Natural killer cell treated with Interleukin-12 subunit alpha and Interleukin-12 subunit beta and Interleukin-15 and Interleukin-18, amount 100 ng/mL, for 72 hours (primary cell): ENCODE data around the gene SLIT2. TPM values are rescaled to one million over a fixed set of nuclear protein-coding genes. Genes with fewer than 3 reads are reported as not detected.

Source experiments
- ATAC-seq, 2 donors: fragments of 150-1000 bp; cut with Tn5 transposase in 1 of 2; sonication (Bioruptor Pico), chemical (Tn5 transposase) in 1 of 2; 2 replicates each; pipeline ENCODE4 v1.10.0; 2021
- DNase-seq: peaks from one replicate; pipeline ENCODE4 v3.0.0; 2022; ENCODE audit warnings: low spot score
- H3K27ac Mint-ChIP-seq, 2 donors: 1 replicate in 1 of 2; 2 replicates in 1 of 2; pipeline ENCODE4 v1.8.0; 2022; ENCODE audit warnings: mixed read lengths in 2 of 2, mild to moderate bottlenecking in 1 of 2, moderate library complexity in 1 of 2
- H3K27me3 Mint-ChIP-seq, 2 donors: 1 replicate in 1 of 2; 2 replicates in 1 of 2; pipeline ENCODE4 v1.8.0; 2022; ENCODE audit warnings: mixed read lengths in 2 of 2
- H3K36me3 Mint-ChIP-seq: one replicate; pipeline ENCODE4 v1.8.0; 2022; ENCODE audit warnings: mixed read lengths
- H3K4me1 Mint-ChIP-seq, 2 donors: 1 replicate in 1 of 2; 2 replicates in 1 of 2; pipeline ENCODE4 v1.8.0; 2022; ENCODE audit warnings: low read depth in 2 of 2, mixed read lengths in 2 of 2, mild to moderate bottlenecking in 1 of 2
- H3K4me3 Mint-ChIP-seq: one replicate; pipeline ENCODE4 v1.8.0; 2022; ENCODE audit warnings: mixed read lengths
- H3K9me3 Mint-ChIP-seq: 2 replicates; pipeline ENCODE4 v1.8.0; 2022; ENCODE audit warnings: mixed read lengths
- total RNA-seq, 2 donors: library from RNA; stranded (reverse); gene quantifications; one replicate each; pipeline ENCODE4 v1.2.3, GENCODE V29; 2022

SLIT2 gene
- total RNA-seq, 2 donors from 2014 or later, result not detected

DNA sequence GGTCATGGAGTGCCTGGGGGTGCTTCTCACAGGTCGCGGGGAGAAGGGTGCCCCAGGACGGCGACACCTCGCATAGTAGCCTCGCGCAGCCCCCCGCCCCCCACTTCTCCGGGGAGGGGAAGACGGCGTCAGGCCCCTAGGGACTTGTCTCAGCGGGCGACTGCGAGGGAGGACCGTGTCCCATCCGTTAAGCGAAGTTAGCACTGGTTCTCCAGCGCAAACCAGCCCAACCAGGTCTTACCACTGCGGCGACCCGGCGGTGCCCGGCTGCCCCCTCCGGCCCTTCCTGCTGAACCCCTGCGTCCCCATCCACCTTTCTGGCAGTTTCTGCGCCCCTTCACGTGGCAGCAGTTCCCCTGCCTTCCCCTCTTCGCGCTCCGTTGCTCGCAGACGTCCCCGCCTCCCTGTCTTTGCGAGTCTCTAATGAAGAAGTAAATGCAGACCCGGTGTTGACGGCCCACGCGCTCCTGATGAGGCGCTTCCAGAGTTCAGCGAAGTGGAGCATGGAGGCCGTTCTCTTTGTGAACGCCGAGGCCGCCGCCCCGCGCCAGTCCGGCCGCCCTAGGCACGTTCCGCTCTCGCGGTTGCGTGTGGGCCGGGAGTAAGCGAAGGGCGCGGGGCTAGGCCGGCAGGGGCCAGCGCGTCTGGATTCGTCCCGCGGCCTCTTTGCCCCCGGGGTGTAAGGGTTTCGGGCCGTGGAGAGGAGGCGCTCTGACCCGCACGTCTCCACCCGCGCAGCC is 3.0 kb downstream of the SLIT2 start:
- no peak overlapping the region for H3K27ac Mint-ChIP-seq
- ATAC-seq (peak in 1 of 2 donors; percentile 8), DNase-seq (no peak)
- H3K9me3 Mint-ChIP-seq, result no peaks in the 10 kb centered on the region
- peaks cover 28 to 30% of the 10 kb centered on the region in 2 donors for H3K27me3 Mint-ChIP-seq
- H3K4me3 Mint-ChIP-seq, result no peak overlapping the region
- peaks cover 15% of the 10 kb centered on the region for H3K36me3 Mint-ChIP-seq
- H3K4me1 Mint-ChIP-seq, result no peaks in the 10 kb centered on the region

- no peaks in the 10 kb centered on the region for H3K9me3 Mint-ChIP-seq
- H3K4me1 Mint-ChIP-seq, result no peaks in the 10 kb centered on the region
- ATAC-seq (no peak), DNase-seq (no peak)
- no peak overlapping the region for H3K27ac Mint-ChIP-seq
- H3K4me3 Mint-ChIP-seq, result no peak overlapping the region
- peaks cover 15% of the 10 kb centered on the region for H3K36me3 Mint-ChIP-seq
- peaks cover 28 to 29% of the 10 kb centered on the region in 2 donors for H3K27me3 Mint-ChIP-seq
Observed at GRCh38 chr4:20255251-20255586, 3.5 kb downstream of the SLIT2 start.

DNA sequence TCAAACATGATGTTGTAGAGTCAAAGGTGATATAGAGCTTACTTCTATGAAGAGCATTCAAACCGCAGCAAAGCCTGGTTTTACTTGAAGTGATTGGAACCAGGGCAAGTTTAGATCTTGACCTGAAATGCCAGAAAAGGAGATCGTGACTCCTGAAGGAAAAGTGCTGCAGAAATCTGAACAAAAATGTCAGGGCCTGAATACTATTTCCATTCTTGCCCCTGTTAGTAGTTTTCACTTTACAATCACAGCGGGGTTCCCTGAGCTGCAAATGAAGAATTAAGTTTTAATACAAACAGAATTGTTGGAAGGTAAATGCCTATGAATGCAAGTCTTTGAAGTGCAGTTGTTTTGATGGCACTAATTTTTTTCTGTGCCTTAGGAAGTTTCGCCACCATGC is 4.1 kb downstream of the SLIT2 start:
- Mint-ChIP-seq H3K27me3 (peaks cover 22 to 23% of the 10 kb centered on the region in 2 donors), H3K9me3 (peaks cover 1% of the 10 kb centered on the region), H3K27ac (no peak overlapping the region), H3K4me1 (no peaks in the 10 kb centered on the region), H3K36me3 (peaks cover 9% of the 10 kb centered on the region), H3K4me3 (no peak overlapping the region)
- DNase-seq (no peak), ATAC-seq (no peak)

- Mint-ChIP-seq H3K4me3 (no peak overlapping the region), H3K9me3 (peaks cover 2% of the 10 kb centered on the region), H3K27me3 (peaks cover 16 to 17% of the 10 kb centered on the region in 2 donors), H3K36me3 (peaks cover 6% of the 10 kb centered on the region), H3K27ac (no peak overlapping the region), H3K4me1 (no peaks in the 10 kb centered on the region)
- ATAC-seq (no peak), DNase-seq (no peak)
Observed at GRCh38 chr4:20256381-20256881, 4.7 kb downstream of the SLIT2 start.

- Mint-ChIP-seq H3K27me3 (peaks cover 8 to 9% of the 10 kb centered on the region in 2 donors), H3K4me1 (no peaks in the 10 kb centered on the region), H3K36me3 (peaks cover 6% of the 10 kb centered on the region), H3K4me3 (no peak overlapping the region), H3K9me3 (peaks cover 2% of the 10 kb centered on the region), H3K27ac (no peak overlapping the region)
- no peak for DNase-seq
- no peak for ATAC-seq
Observed at GRCh38 chr4:20259707-20260106, 8.0 kb downstream of the SLIT2 start.

DNA sequence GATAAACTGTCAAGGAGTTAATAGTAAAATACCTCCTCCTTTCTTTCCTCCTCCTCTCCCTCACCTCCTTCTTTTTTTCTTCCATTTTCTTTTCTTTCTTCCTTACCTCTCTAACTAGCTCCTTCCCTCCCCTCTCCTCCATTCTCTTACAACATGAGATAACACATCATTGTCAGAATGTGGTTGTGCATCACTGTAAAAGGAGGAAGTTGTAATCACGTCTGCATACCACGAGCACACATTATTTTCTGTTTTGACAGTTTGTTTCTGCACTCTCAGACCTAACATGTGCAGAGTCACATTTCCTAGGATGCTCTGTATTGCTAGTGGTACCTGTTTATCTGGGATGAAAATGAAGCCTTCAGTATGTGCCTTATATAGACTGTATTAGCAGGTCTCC is 9.1 kb downstream of the SLIT2 start:
- H3K36me3 Mint-ChIP-seq, result no peaks in the 10 kb centered on the region
- H3K27ac Mint-ChIP-seq, result no peak overlapping the region
- H3K27me3 Mint-ChIP-seq, result peaks cover 0 to under 1% of the 10 kb centered on the region in 2 donors
- H3K9me3 Mint-ChIP-seq, result peaks cover 2% of the 10 kb centered on the region
- no peak overlapping the region for H3K4me3 Mint-ChIP-seq
- no peaks in the 10 kb centered on the region for H3K4me1 Mint-ChIP-seq
- DNase-seq (no peak), ATAC-seq (no peak)

GRCh38 chr4:20262221-20262620 is 10.5 kb downstream of the SLIT2 start:
- H3K4me3 Mint-ChIP-seq, result no peak overlapping the region
- no peak for ATAC-seq
- no peak overlapping the region for H3K27ac Mint-ChIP-seq
- H3K36me3 Mint-ChIP-seq, result no peaks in the 10 kb centered on the region
- no peaks in the 10 kb centered on the region for H3K27me3 Mint-ChIP-seq
- DNase-seq, result no peak
- no peaks in the 10 kb centered on the region for H3K4me1 Mint-ChIP-seq
- peaks cover 2% of the 10 kb centered on the region for H3K9me3 Mint-ChIP-seq

DNA sequence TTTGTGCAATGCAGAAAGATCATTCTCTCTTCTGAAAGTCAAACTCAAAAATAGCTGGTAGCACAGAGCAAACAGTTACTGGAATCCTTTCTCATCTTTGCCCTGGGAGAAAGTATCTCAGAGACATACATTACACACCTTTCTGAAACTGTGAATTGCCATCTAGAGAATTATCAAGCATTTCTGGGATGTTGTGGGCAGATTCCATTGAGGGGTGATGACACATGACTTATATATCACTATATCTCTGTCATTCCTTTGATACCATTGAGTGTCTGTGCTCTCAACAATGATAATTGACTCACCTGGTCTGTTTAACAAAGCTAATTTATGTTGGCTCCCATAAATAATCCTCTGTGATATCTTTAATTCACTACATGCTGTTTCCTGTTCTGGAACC is 13.0 kb downstream of the SLIT2 start:
- H3K27ac Mint-ChIP-seq, result no peak overlapping the region
- H3K4me1 Mint-ChIP-seq, result no peaks in the 10 kb centered on the region
- no peak overlapping the region for H3K4me3 Mint-ChIP-seq
- no peak for DNase-seq
- no peaks in the 10 kb centered on the region for H3K36me3 Mint-ChIP-seq
- no peaks in the 10 kb centered on the region for H3K27me3 Mint-ChIP-seq
- no peak for ATAC-seq
- H3K9me3 Mint-ChIP-seq, result peaks cover 2% of the 10 kb centered on the region

- H3K9me3 Mint-ChIP-seq, result peaks cover 2% of the 10 kb centered on the region
- ATAC-seq (no peak), DNase-seq (no peak)
- no peak overlapping the region for H3K4me3 Mint-ChIP-seq
- no peak overlapping the region for H3K27ac Mint-ChIP-seq
- H3K4me1 Mint-ChIP-seq, result no peaks in the 10 kb centered on the region
- H3K27me3 Mint-ChIP-seq, result no peaks in the 10 kb centered on the region
- H3K36me3 Mint-ChIP-seq, result no peaks in the 10 kb centered on the region
Observed at GRCh38 chr4:20265726-20266125, 14.0 kb downstream of the SLIT2 start.

- ATAC-seq, result no peak
- Mint-ChIP-seq H3K36me3 (no peaks in the 10 kb centered on the region), H3K27me3 (no peaks in the 10 kb centered on the region), H3K4me3 (no peak overlapping the region), H3K9me3 (no peaks in the 10 kb centered on the region), H3K27ac (no peak overlapping the region), H3K4me1 (no peaks in the 10 kb centered on the region)
- no peak for DNase-seq
Observed at GRCh38 chr4:20266215-20267082, 14.7 kb downstream of the SLIT2 start.

DNA sequence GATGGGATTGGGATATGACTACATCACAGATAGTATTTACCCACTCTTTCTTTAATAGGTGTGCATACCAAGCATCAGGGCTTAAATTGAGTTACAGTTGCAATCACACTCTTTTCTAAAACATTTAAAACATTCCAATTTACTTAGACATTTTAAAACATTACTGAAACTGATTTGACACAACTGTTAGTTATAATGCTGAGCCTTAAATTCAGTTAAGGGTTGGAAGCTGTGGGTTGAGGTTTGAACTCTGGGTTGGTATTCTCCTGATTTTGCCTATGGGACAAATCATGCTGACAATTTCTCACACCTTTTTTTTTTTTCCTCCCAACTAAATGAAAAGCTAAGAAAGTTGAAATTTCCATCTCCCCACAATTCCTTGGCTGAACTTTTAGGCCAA is 16.3 kb downstream of the SLIT2 start:
- Mint-ChIP-seq H3K27ac (no peak overlapping the region), H3K9me3 (no peaks in the 10 kb centered on the region), H3K36me3 (no peaks in the 10 kb centered on the region), H3K4me3 (no peak overlapping the region), H3K27me3 (no peaks in the 10 kb centered on the region), H3K4me1 (no peaks in the 10 kb centered on the region)
- ATAC-seq (no peak), DNase-seq (no peak)

GRCh38 chr4:20269320-20269719 is 17.6 kb downstream of the SLIT2 start:
- H3K27ac Mint-ChIP-seq, result no peak overlapping the region
- no peak for ATAC-seq
- no peak overlapping the region for H3K4me3 Mint-ChIP-seq
- no peaks in the 10 kb centered on the region for H3K4me1 Mint-ChIP-seq
- no peaks in the 10 kb centered on the region for H3K36me3 Mint-ChIP-seq
- H3K27me3 Mint-ChIP-seq, result no peaks in the 10 kb centered on the region
- no peak for DNase-seq
- no peaks in the 10 kb centered on the region for H3K9me3 Mint-ChIP-seq

GRCh38 chr4:20271950-20272349 is 20.2 kb downstream of the SLIT2 start:
- no peak for ATAC-seq
- H3K36me3 Mint-ChIP-seq, result no peaks in the 10 kb centered on the region
- H3K9me3 Mint-ChIP-seq, result no peaks in the 10 kb centered on the region
- H3K4me3 Mint-ChIP-seq, result no peak overlapping the region
- no peaks in the 10 kb centered on the region for H3K27me3 Mint-ChIP-seq
- H3K4me1 Mint-ChIP-seq, result no peaks in the 10 kb centered on the region
- no peak overlapping the region for H3K27ac Mint-ChIP-seq
- DNase-seq, result no peak

DNA sequence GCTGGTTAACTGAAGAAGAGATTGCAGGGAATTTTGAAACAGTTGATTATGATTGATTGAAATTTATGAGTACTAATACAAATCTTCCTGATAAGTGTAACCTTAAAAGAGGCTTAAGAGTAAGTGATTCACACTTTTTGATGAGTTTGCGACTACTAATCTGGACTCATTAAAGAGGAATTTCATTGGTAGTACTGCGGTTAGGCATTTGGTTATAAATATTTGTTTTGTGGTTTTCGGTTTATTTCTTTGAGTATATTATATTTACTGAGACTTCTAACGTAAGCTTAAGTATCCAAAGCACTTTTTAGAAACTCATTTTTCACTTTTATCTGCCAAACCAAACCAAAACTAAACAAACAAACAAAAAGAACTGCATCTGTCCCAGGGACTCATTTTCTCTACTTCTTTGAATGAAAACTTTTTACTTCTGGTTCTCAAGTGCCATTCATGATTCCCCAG is 20.7 kb downstream of the SLIT2 start:
- no peaks in the 10 kb centered on the region for H3K36me3 Mint-ChIP-seq
- no peak for ATAC-seq
- H3K9me3 Mint-ChIP-seq, result no peaks in the 10 kb centered on the region
- H3K4me3 Mint-ChIP-seq, result no peak overlapping the region
- no peak overlapping the region for H3K27ac Mint-ChIP-seq
- no peaks in the 10 kb centered on the region for H3K4me1 Mint-ChIP-seq
- no peaks in the 10 kb centered on the region for H3K27me3 Mint-ChIP-seq
- DNase-seq, result no peak
